Neuron (in vitro differentiated cells): Measurements from ENCODE around the gene PLA2G15.

Experiments used
- H2AFZ ChIP-seq: one replicate; pipeline ENCODE4 v1.6.1; 2013; ENCODE audit warnings: low read depth, mild to moderate bottlenecking, inconsistent platforms, low read length, moderate library complexity
- H3K27me3 ChIP-seq: one replicate; pipeline ENCODE4 v1.6.1; 2013; ENCODE audit warnings: low read length; ENCODE audit not compliant: insufficient read depth
- H3K36me3 ChIP-seq: one replicate; pipeline ENCODE4 v1.6.1; 2013; ENCODE audit warnings: low read length; ENCODE audit not compliant: insufficient read depth
- H3K4me1 ChIP-seq: one replicate; pipeline ENCODE4 v1.6.1; 2013; ENCODE audit warnings: low read length; ENCODE audit not compliant: insufficient read depth
- H3K4me3 ChIP-seq: 2 replicates; pipeline ENCODE4 v1.5.1; 2013; ENCODE audit warnings: mild to moderate bottlenecking, low read length, moderate library complexity
- H3K9me3 ChIP-seq: one replicate; pipeline ENCODE4 v1.6.1; 2013; ENCODE audit warnings: low read length

PLA2G15 gene

DNA sequence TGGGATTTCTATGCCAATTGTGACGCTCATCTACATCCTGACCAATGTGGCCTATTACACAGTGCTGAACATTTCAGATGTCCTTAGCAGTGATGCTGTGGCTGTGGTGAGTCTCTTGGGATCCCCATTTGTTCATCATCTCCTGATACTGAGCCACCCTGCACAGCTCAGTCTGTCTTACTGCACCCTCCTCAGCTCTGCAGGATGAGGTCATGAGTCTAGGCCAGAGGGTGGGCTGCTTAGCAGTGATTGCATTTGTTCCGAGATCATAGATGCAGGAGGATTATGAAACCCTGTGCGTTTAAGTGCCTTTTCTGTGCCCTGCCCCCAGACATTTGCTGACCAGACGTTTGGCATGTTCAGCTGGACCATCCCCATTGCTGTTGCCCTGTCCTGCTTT is 46.1 kb downstream of the PLA2G15 start:
- no peak overlapping the region for H3K4me3 ChIP-seq
- peaks cover 47% of the 10 kb centered on the region for H3K36me3 ChIP-seq
- no peak overlapping the region for H2AFZ ChIP-seq
- no peaks in the 10 kb centered on the region for H3K4me1 ChIP-seq
- no peaks in the 10 kb centered on the region for H3K9me3 ChIP-seq
- H3K27me3 ChIP-seq = no peaks in the 10 kb centered on the region

GRCh38 chr16:68292425-68292824 is 47.3 kb downstream of the PLA2G15 start:
- H3K36me3 ChIP-seq = peaks cover 54% of the 10 kb centered on the region
- H3K4me3 ChIP-seq = no peak overlapping the region
- no peaks in the 10 kb centered on the region for H3K27me3 ChIP-seq
- no peak overlapping the region for H2AFZ ChIP-seq
- H3K9me3 ChIP-seq = no peaks in the 10 kb centered on the region
- peaks cover 2% of the 10 kb centered on the region for H3K4me1 ChIP-seq

DNA sequence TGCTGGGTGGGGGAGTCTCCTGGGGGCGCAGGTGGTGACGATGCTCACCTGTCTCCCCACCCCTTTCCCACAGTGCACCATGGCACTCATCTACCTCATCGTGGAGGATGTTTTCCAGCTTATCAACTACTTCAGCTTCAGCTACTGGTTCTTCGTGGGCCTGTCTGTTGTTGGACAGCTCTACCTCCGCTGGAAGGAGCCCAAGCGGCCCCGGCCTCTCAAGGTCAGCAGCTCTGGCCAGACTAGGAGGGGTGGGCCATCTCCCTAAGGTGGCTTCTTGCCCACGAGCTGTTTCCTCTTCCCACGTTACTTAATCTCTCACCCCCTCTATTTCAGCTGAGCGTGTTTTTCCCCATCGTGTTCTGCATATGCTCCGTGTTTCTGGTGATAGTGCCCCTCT is 51.1 kb downstream of the PLA2G15 start:
- Histone ChIP-seq H3K9me3 (no peaks in the 10 kb centered on the region), H3K4me1 (peaks cover 2% of the 10 kb centered on the region), H3K4me3 (no peak overlapping the region), H2AFZ (no peak overlapping the region), H3K27me3 (no peaks in the 10 kb centered on the region), H3K36me3 (peaks cover 76% of the 10 kb centered on the region)

GRCh38 chr16:68296693-68297092 is 51.5 kb downstream of the PLA2G15 start:
- Histone ChIP-seq H3K4me1 (peaks cover 2% of the 10 kb centered on the region), H3K36me3 (peaks cover 76% of the 10 kb centered on the region), H3K9me3 (no peaks in the 10 kb centered on the region), H3K27me3 (no peaks in the 10 kb centered on the region), H2AFZ (no peak overlapping the region), H3K4me3 (no peak overlapping the region)

- H3K4me3 ChIP-seq = no peak overlapping the region
- peaks cover 77% of the 10 kb centered on the region for H3K36me3 ChIP-seq
- peaks cover 2% of the 10 kb centered on the region for H3K4me1 ChIP-seq
- no peaks in the 10 kb centered on the region for H3K27me3 ChIP-seq
- no peak overlapping the region for H2AFZ ChIP-seq
- H3K9me3 ChIP-seq = no peaks in the 10 kb centered on the region
These were observed 52.7 kb downstream of the PLA2G15 start for GRCh38 chr16:68297908-68298307.

DNA sequence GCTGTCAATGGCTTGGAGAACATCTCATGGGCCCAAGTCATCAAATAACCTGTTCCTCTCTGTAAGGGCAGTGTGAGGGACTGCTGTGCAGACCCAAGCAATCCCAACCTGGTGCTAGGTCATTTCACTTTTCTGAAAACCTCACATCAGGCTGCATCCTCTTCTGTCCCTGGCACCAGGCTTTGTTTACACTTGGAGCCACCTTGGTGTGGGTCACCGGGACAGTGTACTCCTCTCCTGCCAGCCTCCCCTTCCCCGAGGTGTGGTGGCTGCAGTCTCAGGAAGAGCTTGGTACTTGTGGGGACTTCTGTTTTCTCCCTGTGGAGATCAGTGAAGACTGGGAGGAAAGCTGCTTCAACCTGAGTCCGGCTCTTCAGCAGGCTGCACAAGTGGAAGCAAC is 53.1 kb downstream of the PLA2G15 start:
- Histone ChIP-seq H3K36me3 (peaks cover 79% of the 10 kb centered on the region), H2AFZ (no peak overlapping the region), H3K4me1 (peaks cover 2% of the 10 kb centered on the region)

GRCh38 chr16:68298907-68299561 is 53.9 kb downstream of the PLA2G15 start:
- H3K9me3 ChIP-seq = no peaks in the 10 kb centered on the region
- H3K27me3 ChIP-seq = no peaks in the 10 kb centered on the region
- H2AFZ ChIP-seq = no peak overlapping the region
- peaks cover 78% of the 10 kb centered on the region for H3K36me3 ChIP-seq
- H3K4me3 ChIP-seq = no peak overlapping the region
- peaks cover 2% of the 10 kb centered on the region for H3K4me1 ChIP-seq

More for the DNA sequence above, 53.1 kb downstream of the PLA2G15 start:
- Histone ChIP-seq H3K27me3 (no peaks in the 10 kb centered on the region), H3K4me3 (no peak overlapping the region), H3K9me3 (no peaks in the 10 kb centered on the region)

DNA sequence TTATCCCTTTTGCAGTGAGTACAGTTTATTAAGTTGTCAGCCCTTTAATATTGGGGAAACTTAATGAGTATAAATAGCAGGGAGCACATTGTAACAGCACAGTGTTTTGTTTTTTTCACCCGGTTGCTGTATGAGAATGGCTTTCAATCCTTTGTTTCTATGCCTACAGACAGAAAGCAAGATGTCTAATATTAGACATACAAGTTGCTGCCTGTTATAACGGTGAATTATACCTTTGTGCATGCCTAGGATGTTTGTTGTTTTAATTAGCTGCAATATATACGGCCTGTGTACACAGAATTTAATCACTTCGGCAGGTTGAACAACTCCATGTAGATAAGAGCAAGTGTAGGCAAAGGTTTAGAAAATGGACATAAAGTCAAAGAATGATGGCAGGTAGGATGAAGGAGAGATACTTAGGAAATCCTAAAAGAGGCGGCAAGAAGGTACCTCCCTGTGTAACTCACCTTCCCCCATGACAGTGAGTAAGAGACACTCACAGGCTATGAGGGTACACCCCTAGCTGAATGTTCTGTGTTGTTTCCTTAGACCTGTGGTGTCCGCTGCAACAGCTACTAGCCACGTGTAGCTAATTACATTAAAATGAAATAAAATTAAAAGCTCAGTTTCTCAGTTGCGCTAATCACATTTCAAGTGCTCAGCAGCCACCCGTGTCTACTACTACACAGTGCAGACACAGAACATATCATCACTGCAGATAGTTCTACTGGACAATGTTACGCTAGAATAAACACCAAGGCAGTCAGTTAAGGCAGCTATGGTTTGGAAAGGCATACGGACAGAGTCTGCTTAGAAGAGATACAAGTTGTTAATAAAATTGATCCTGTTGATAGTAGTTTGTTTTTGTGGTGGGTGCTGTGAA is 54.6 kb downstream of the PLA2G15 start:
- H3K36me3 ChIP-seq = peaks cover 75% of the 10 kb centered on the region
- no peak overlapping the region for H2AFZ ChIP-seq
- H3K9me3 ChIP-seq = no peaks in the 10 kb centered on the region

DNA sequence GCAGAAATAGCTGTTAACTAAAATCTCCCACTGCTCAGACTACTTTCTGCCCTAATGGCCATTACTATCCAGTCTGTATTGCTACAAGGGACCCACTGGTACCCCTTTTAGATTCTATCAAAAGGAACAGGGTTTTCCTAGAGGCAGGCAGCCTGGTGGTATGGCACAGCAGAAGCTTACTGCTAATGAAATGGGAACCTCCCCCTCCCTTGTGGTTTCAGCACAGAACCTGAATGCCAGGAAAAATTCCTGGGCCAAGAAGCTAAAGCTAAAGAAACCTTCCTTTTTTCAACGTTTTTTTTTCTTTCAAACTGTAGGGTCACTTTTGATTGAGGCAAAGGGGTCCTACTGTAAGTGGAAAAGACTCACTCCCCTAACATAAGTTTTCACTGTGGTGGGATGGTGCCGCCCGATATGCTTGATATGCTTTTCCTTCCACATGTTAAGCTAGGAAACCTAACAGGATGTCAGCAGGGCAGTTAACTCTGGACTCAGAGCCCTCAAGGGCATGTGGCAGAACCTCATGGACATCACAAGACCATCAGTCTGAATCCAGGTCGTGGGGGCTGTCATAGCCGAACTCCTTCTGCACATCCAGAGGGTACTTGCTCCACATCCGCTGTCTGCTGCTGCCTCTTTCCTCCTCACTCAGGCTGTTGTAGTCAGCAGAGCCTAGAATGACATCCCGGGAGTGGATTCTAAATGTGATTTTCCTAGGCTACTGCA is 55.7 kb downstream of the PLA2G15 start:
- H3K4me3 ChIP-seq = no peak overlapping the region
- H3K9me3 ChIP-seq = no peaks in the 10 kb centered on the region
- peaks cover 82% of the 10 kb centered on the region for H3K36me3 ChIP-seq
- H3K27me3 ChIP-seq = no peaks in the 10 kb centered on the region
- peaks cover 2% of the 10 kb centered on the region for H3K4me1 ChIP-seq
- no peak overlapping the region for H2AFZ ChIP-seq

More for the DNA sequence above, 54.6 kb downstream of the PLA2G15 start:
- peaks cover 2% of the 10 kb centered on the region for H3K4me1 ChIP-seq
- H3K27me3 ChIP-seq = no peaks in the 10 kb centered on the region
- H3K4me3 ChIP-seq = no peak overlapping the region

- Histone ChIP-seq H3K4me3 (no peak overlapping the region), H3K4me1 (peaks cover 14% of the 10 kb centered on the region), H3K9me3 (no peaks in the 10 kb centered on the region), H3K27me3 (no peaks in the 10 kb centered on the region), H2AFZ (no peak overlapping the region), H3K36me3 (peaks cover 45% of the 10 kb centered on the region)
These were observed 61.5 kb downstream of the PLA2G15 start for GRCh38 chr16:68306633-68307032.

- H3K36me3 ChIP-seq = peaks cover 32% of the 10 kb centered on the region
- H3K9me3 ChIP-seq = no peaks in the 10 kb centered on the region
- peaks cover 22% of the 10 kb centered on the region for H3K4me1 ChIP-seq
- H3K27me3 ChIP-seq = no peaks in the 10 kb centered on the region
- H3K4me3 ChIP-seq = peak overlapping the region; percentile 86
- H2AFZ ChIP-seq = no peak overlapping the region
These were observed 64.6 kb downstream of the PLA2G15 start for GRCh38 chr16:68309799-68310198.

DNA sequence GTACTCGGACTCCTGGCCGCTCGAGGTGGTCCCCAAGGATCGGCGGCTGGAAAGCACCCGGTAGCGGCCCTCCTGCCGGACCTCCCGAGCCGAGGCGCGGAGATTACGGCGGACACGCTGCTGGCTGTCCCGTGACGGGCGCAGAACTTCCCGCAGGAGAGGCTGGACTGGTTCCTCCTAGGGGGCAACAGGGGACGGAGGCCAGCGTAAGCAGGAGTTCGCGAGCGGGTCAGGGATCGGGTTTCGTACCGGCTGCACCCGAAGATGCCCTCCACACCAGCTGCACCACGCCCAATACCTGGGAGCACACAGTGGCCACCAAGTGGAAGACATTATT is 65.2 kb downstream of the PLA2G15 start:
- H2AFZ ChIP-seq = peak overlapping the region; percentile 72
- H3K9me3 ChIP-seq = no peaks in the 10 kb centered on the region
- peaks cover 22% of the 10 kb centered on the region for H3K4me1 ChIP-seq
- H3K4me3 ChIP-seq = peak overlapping the region; percentile 86
- no peaks in the 10 kb centered on the region for H3K27me3 ChIP-seq
- H3K36me3 ChIP-seq = peaks cover 32% of the 10 kb centered on the region
